Renal cortical epithelial cell (primary cell): ENCODE measurements around the gene KHDC1L. TPM values are rescaled to one million over a fixed set of nuclear protein-coding genes. Genes with fewer than 3 reads are reported as not detected.
"Not testable (repeated sequence)": the region's sequence is repeated elsewhere in the genome, so short reads cannot be mapped to it uniquely, and the experiment has no call there.

Experiments used
- DNase-seq: peaks from one replicate; pipeline ENCODE4 v3.0.0-alpha.2; 2011; ENCODE audit warnings: low read depth
- total RNA-seq: library from RNA; depleted of rRNA; stranded (reverse); fragments of >200 nt; gene quantifications from 2 replicates; pipeline ENCODE4 v1.2.3, GENCODE V29; 2014

KHDC1L gene, protein sequence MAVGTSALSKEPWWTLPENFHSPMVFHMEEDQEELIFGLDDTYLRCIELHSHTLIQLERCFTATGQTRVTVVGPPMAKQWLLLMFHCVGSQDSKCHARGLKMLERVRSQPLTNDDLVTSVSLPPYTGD
- not detected in 2 replicates for total RNA-seq

DNA sequence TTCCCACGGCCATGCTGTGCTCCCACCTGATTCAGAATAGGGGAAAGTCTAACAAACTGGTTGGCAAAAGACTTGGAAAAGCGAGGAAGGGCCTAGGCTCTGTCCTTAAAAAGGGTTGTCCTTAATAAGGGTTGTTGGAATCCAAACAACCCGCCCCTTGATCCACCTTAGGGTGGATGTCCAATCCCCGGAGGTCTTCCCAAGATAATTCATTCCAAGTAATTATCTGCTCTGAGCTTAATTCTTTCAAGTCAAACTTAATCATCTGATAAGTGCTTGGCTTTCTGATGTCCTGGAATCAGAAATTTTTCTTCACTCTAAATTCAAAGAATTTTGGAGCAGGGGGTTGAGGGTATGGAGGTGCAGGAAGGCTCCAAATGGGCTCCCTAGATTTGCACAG lies at the start of gene KHDC1L:
KHDC1L (minus strand) TSS at position 101 of the 400 bp plus-strand sequence; CDS start at position 13, 88 bp downstream.
- no peak for DNase-seq

DNA sequence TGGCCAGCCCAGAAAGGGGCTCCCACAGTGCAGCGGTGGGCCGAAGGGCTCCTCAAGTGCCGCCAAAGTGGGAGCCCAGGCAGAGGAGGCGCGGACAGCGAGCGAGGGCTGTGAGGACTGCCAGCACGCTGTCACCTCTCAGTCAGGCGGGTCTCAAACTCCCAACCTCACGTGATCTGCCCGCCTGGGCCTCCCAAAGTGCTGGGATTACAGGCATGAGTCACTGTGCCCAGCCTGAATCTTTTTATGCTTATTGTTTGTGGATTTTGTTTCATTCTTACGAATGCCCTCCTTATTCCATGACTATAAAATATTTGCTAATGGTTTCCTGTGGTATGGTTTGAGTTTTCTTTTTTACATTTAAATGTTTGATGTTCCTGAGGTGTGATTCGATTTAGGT lies 44.0 kb upstream of the KHDC1L start:
- DNase-seq, result not testable (repeated sequence)

DNA sequence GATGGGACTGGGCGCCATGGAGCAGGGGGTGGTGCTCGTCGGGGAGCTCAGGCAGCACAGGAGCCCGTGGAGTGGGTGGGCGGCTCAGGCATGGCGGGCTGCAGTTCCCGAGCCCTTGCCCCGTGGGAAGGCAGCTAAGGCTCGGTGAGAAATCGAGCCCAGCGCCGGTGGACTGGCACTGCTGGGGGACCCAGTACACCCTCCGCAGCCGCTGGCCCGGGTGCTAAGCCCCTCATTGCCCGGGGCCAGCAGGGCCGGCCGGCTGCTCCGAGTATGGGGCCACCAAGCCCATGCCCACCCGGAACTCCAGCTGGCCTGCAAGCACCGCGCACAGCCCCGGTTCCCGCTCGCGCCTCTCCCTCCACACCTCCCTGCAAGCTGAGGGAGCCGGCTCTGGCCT lies 43.6 kb upstream of the KHDC1L start:
- not testable (repeated sequence) for DNase-seq

DNA sequence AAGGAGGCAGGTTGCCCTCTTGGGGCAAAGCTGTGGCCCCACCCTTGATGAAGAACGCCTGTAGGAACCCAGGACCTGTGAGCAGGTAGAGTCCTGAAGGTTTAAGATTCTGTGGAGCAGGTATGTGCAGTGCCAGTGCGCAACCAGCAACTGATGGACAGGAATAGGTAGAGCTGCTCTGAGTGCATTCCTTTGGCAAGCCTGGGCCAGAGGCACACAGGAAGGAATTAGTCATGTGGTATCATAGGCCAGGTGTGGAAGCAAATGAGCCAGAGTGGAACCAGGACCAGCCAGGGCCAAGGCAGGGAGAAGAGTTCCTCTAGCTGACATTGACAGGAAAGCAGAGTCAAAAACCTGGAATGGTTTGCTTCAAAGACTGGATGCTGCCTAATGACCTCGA lies 39.1 kb upstream of the KHDC1L start:
- DNase-seq, result peak; percentile 13

DNA sequence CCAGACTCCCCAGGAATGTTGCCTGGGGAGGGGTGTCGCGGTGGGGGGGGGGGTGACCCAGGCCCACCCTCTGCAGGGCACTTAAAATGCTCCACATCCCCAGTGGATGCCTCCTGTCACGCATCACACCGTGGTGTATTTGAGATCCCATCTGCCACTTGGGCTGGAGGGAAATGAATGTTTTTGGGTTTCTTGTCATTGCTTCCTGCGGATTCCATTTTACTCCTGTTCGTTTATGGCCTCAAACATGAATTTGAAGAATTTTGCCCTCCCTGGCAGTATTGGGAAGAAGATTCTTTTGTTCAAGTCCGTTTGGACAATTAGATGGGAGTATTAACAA lies 38.2 kb upstream of the KHDC1L start:
- DNase-seq, result no peak

DNA sequence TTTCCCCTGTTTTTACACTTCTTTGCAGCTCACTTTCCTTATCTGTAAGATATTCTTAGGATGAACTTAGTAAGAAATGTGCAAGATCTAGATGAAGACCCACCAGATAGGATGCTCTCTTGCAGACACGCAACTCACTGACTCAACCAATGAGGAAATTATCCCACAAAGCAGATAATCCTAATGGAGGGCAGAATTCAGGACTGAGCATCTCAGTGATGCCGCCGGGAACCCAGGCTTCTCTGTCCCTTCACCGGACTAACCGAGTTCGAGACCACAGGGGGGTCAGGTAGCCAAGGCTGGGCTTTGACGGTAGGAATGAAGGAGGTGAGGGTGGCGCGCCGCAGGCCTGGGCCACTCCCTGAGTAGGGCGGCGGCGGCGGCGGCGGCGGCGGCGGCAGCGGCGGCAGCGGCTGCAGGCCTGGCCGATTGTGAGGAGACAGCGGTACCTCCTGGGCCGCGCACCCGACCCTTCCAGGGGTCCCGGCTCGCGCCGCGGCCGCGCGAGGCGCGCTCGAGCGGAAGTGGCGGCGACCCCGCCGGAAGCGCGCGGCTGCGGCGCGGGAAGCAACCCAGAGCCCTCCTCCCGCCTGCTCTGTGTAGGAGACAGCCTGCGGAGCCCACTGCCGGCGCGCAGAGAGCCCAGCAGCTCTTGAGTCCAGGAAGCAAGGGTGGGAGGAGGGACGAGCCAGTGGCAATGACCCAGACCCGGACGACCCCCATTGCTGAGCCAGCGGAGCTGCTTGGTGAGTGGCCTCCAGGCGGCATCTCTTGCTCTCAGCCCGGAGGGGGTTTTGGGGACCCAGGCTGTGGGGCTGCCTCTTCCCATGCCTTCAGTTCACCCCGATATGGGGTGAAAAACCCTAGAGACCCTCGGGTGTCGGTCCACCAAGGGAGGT lies 37.6 kb upstream of the KHDC1L start, which contains the start of gene KHDC1:
KHDC1 (minus strand) TSS at position 526 of the 899 bp plus-strand sequence. CDS start 20,679 bp downstream, outside the sequence.
- DNase-seq, result peak; percentile 6

- no peak for DNase-seq
These were observed 33.4 kb upstream of the KHDC1L start for GRCh38 chr6:73258721-73259120.

- not testable (repeated sequence) for DNase-seq
These were observed 29.0 kb upstream of the KHDC1L start for GRCh38 chr6:73254323-73254722.

- DNase-seq, result no peak
These were observed 27.4 kb upstream of the KHDC1L start for GRCh38 chr6:73252703-73253102.

GRCh38 chr6:73250016-73250415 lies 24.7 kb upstream of the KHDC1L start:
- no peak for DNase-seq

DNA sequence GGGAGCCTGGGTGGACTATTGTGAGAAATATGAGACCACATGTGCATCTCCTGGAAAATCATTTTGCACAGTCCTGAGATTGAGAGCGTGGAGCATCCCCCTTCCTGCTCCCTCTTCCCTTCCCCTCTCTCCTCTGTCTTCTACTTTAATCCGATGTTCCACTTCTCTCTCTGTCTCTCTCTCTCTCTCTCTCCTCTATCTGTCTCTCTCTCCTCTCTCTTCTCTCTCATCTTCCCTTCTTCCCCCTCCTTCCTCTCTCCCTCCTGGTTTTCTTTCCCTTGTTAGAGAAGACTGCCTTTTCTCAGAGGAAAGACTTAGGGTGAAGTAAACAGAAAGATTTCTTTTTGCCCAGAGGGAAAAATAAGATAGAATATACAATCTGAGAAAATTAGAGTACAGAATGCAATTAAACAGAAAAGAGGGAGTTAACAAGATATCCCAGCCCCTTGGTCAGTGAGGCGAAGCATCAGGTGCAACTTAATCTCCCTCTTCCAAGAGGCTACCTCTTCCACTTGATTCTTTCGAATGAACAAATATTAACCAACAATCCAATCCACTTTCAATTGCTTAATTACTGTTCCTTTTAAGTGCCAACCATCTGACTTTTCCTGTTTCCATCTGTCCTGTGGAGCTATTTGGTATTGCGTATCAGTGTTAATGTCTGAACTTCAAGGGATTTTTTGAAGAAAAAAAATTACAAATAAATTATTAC lies 23.1 kb upstream of the KHDC1L start:
- peak; percentile 4 for DNase-seq

GRCh38 chr6:73242001-73242400 lies 16.7 kb upstream of the KHDC1L start:
- DNase-seq, result no peak

- no peak for DNase-seq
These were observed 15.4 kb upstream of the KHDC1L start for GRCh38 chr6:73240730-73241129.

DNA sequence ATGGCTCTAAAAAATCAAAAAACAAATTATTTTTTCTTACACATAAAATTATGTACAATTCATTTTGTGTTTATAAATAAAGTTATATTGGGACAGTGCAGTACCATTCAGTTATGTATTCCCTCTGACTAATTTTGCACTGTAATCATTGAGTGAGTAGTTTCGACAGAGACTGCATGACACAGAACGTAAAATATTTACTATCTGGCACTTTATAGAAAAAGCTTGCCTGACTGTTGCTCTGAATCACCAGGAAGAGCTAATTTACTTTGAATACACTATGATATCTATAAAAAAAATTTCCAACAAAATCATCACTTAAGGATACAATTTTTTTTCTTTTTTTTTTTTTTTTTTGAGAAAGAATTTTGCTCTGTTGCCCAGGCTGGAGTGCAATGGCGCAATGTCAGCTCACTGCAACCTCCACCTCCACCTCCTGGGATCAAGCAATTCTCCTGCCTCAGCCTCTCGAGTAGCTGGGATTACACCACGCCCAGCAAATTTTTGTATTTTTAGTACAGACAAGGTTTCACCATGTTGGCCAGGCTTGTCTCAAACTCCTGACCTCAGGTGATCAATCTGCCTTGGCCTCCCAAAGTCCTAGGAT lies 11.0 kb upstream of the KHDC1L start:
- peak; percentile 56 for DNase-seq

DNA sequence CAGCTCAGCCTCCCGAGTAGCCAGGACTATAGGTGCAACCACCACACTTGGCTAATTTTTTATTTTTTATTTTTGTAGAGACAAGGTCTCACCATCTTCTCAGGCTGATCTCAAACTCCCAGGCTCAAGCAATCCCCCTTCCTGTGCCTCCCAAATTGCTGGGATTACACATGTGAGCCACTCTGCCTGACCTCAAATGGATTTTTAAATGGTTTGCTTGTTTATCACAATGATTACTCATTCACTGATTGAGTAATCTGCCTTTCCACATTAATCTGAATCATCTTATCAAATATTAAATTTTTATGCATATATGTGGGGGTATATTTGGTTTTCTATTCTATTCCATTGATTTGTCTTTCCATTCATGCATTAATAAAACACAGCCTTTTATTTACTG lies 9.4 kb upstream of the KHDC1L start:
- peak; percentile 47 for DNase-seq

GRCh38 chr6:73233971-73234370 lies 8.7 kb upstream of the KHDC1L start:
- not testable (repeated sequence) for DNase-seq

DNA sequence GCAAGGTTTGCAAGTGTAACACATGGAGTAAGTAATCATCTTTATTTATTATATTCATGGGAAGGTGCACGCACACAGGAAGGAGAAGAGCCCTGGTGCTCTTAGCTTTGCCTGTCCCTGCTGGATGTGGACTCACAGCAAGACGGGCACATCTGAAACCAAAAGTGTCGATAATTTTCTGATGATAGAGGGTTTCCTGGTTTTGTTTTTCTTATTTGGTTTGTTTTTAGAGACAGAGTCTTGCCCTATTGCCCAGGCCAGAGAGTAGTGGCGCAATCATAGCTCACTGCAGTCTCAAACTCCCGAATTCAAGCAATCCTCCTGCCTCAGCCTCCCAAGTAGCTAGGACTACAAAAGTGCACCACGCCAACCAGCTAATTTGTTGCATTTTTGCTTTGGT lies 7.8 kb upstream of the KHDC1L start:
- DNase-seq, result no peak

GRCh38 chr6:73231986-73232391 lies 6.7 kb upstream of the KHDC1L start:
- DNase-seq, result peak; percentile 28

DNA sequence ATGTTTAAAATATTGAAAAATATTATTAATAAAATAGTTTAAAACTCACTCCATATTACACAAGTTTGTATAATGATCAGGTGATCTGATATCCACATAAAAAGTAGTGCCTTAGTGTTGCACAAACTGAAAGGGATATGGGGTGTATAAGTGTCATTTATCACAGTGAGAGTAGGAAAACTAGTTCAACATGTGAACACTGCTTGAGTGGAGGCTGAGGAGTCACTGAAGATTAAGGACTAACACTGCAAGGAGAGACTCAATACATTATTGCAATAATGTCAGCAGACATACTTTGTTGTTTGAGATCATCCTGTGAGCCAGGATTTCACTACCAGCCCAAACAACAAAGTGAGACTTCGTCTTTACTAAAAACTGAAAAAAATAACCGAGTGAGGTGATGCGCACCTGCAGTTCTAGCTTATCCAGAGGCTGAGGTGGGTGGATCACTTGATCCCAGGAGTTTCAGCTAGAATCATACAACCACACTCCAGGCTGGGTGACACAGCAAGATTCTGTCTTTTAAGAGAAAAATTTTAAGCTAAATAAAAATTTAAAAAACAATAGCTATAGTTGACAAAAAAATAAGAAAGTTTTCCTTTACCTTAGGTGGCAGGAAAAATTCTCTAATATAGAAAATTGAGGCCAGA lies 2.4 kb upstream of the KHDC1L start:
- no peak for DNase-seq

- DNase-seq, result no peak
These were observed 8.4 kb downstream of the KHDC1L start for GRCh38 chr6:73216859-73217258.

- DNase-seq, result no peak
These were observed 16.2 kb downstream of the KHDC1L start for GRCh38 chr6:73209117-73209516.
